Measurements from ENCODE around the gene HAUS1.
A peak's percentile ranks its signal among the peaks of the same experiment; 100 is the strongest.
"Not testable (repeated sequence)": the region's sequence is repeated elsewhere in the genome, so short reads cannot be mapped to it uniquely, and the experiment has no call there.

The HAUS1 gene

DNA sequence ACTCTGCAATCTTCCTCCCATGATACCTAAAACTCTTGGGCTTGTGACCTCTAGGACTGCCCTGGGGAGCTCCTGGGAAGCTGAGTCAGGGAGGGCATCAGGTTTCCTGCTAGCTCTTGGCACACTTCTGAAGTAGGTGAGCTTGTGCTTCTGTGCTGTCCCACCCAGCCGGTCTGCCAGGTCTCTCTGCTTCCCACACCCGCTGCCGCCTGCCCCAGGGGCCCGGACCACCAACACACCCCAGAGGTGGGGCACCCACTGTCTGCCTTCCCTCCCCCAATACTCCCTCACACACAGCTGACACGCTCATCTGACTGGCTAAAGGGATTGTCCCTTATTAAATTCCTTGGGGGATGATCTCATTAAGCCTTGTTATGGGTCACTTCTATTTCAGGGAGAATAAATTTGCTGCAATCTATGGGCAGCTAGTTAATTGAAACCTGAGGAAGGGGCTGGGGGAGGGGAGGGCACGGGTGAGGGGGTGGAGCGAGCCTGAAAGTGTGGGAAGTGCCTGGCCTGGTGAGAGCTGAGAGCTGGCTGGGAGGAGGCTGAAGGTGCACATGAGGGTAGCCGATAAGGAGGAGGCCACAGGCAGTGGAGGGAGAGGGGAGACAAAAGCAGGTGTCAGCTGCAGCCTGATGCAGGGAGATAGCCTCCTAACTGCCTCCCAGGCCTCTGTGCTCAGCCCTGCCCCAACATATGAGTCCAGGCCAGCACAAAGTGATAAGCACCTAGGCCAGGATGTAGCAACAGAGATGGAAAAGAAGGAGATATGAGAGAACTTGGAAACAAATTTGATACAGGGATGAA lies 48.8 kb downstream of the HAUS1 start:
- Histone ChIP-seq H3K9me3 (no peaks in the 10 kb centered on the region), H3K27me3 (ENCODE audit: low read depth) (no peaks in the 10 kb centered on the region), H3K36me3 (replicated peaks) (no peaks in the 10 kb centered on the region), H3K4me1 (no peaks in the 10 kb centered on the region), H3K4me3 (no peak overlapping the region)
- no peak for DNase-seq (ENCODE audit: low spot score in 2 of 2)
- in situ Hi-C loops (cut with MboI; ENCODE audit: low sequenced_read_pairs): no loop called here

GRCh38 chr18:46155641-46156051 lies 51.5 kb downstream of the HAUS1 start:
- in situ Hi-C loops (cut with MboI; ENCODE audit: low sequenced_read_pairs): no loop called here
- Histone ChIP-seq H3K9me3 (no peaks in the 10 kb centered on the region), H3K4me3 (no peak overlapping the region), H3K27me3 (ENCODE audit: low read depth) (no peaks in the 10 kb centered on the region), H3K4me1 (no peaks in the 10 kb centered on the region), H3K36me3 (replicated peaks) (no peaks in the 10 kb centered on the region)
- no peak for DNase-seq (ENCODE audit: low spot score in 2 of 2)

- in situ Hi-C loops (cut with MboI; ENCODE audit: low sequenced_read_pairs): no loop called here
- no peak for DNase-seq (ENCODE audit: low spot score in 2 of 2)
- H3K4me3 ChIP-seq: no peak overlapping the region
- no peaks in the 10 kb centered on the region for H3K36me3 ChIP-seq (replicated peaks)
- H3K27me3 ChIP-seq (ENCODE audit: low read depth): no peaks in the 10 kb centered on the region
- no peaks in the 10 kb centered on the region for H3K9me3 ChIP-seq
- no peaks in the 10 kb centered on the region for H3K4me1 ChIP-seq
These were observed 52.0 kb downstream of the HAUS1 start for GRCh38 chr18:46156124-46156745.

GRCh38 chr18:46156843-46157242 lies 52.7 kb downstream of the HAUS1 start:
- Histone ChIP-seq H3K27me3 (ENCODE audit: low read depth) (no peaks in the 10 kb centered on the region), H3K4me1 (no peaks in the 10 kb centered on the region), H3K4me3 (no peak overlapping the region), H3K36me3 (replicated peaks) (no peaks in the 10 kb centered on the region), H3K9me3 (no peaks in the 10 kb centered on the region)
- in situ Hi-C loops (cut with MboI; ENCODE audit: low sequenced_read_pairs): no loop called here
- DNase-seq (ENCODE audit: low spot score in 2 of 2): no peak

DNA sequence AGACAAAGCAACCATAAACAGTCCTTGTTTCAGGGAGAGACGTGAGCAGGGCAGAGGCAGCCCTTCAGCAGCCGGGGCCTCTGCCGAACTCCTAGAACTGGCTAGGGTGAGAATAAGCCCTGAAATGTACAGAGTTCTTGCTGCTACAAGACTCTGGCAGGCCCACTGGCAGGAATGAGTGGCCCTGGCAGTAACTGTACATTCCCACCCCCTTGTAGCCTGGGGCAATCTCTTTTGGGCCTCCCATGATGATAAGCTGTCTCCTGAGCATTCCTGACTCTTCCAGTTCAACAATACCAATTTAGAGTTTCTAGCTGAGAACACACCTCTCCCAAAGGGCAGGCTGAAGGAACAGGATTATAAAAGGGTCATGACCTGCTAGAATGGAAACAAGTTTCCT lies 54.3 kb downstream of the HAUS1 start:
- Histone ChIP-seq H3K4me3 (no peak overlapping the region), H3K9me3 (no peaks in the 10 kb centered on the region), H3K36me3 (replicated peaks) (no peaks in the 10 kb centered on the region), H3K4me1 (peaks cover 6% of the 10 kb centered on the region; the same call in 1 of the 2 replicates), H3K27me3 (ENCODE audit: low read depth) (no peaks in the 10 kb centered on the region)
- in situ Hi-C loops (cut with MboI; ENCODE audit: low sequenced_read_pairs): no loop called here
- peak in 1 of 2 experiments; percentile 39 for DNase-seq (ENCODE audit: low spot score in 2 of 2)

DNA sequence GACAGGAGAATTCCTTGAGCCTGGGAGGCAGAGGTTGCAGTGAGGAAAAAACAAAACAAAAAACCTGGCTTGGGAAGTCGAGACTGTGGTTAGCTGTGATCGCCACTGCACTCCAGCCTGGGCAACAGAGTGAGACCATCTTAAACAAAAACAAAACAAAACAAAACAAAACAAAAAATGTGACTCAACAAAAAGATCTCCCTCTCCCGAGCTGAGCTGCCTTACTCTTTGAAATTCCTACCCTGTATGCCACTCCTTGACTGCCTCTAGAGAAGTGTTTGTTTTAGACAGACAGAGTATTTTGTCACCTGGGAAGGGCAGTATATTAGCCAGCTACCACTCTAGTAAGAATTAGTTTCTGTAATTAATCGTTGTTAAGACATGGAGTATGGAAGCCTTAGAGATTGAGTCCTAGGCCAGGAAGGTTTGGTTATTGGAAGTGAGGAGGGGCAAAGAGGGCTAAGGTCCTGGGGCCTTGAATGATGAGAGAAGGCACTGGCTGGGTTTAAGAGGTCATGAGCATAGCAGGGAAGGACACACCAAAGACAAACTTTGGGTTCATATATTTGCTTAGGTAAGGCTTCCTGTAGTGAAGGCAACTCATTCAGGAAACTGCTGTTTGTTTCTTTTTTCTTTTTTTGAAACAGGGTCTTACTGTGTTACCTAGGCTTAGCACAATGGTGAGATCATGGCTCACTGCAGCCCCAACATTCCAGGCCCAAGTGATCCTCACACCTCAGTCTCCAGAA lies 56.0 kb downstream of the HAUS1 start:
- no peak for DNase-seq (ENCODE audit: low spot score in 2 of 2)
- in situ Hi-C loops (cut with MboI; ENCODE audit: low sequenced_read_pairs): no loop called here
- Histone ChIP-seq H3K9me3 (no peaks in the 10 kb centered on the region), H3K4me3 (no peak overlapping the region), H3K27me3 (ENCODE audit: low read depth) (no peaks in the 10 kb centered on the region), H3K4me1 (peaks cover 6% of the 10 kb centered on the region; the same call in 1 of the 2 replicates), H3K36me3 (replicated peaks) (no peaks in the 10 kb centered on the region)

- DNase-seq (ENCODE audit: low spot score in 2 of 2); H3K4me1 ChIP-seq; in situ Hi-C loops (cut with MboI; ENCODE audit: low sequenced_read_pairs); H3K27me3 ChIP-seq (ENCODE audit: low read depth); H3K36me3 ChIP-seq (replicated peaks); H3K9me3 ChIP-seq; H3K4me3 ChIP-seq: not testable (repeated sequence)
These were observed 56.7 kb downstream of the HAUS1 start for GRCh38 chr18:46160840-46161239.

- DNase-seq (ENCODE audit: low spot score in 2 of 2): no peak
- no peaks in the 10 kb centered on the region for H3K9me3 ChIP-seq
- H3K36me3 ChIP-seq (replicated peaks): no peaks in the 10 kb centered on the region
- peaks cover 6% of the 10 kb centered on the region; the same call in 1 of the 2 replicates for H3K4me1 ChIP-seq
- H3K27me3 ChIP-seq (ENCODE audit: low read depth): no peaks in the 10 kb centered on the region
- no peak overlapping the region for H3K4me3 ChIP-seq
- in situ Hi-C loops (cut with MboI; ENCODE audit: low sequenced_read_pairs): no loop called here
These were observed 57.7 kb downstream of the HAUS1 start for GRCh38 chr18:46161703-46162396.

GRCh38 chr18:46163091-46163490 lies 58.9 kb downstream of the HAUS1 start:
- no peaks in the 10 kb centered on the region for H3K36me3 ChIP-seq (replicated peaks)
- H3K27me3 ChIP-seq (ENCODE audit: low read depth): no peaks in the 10 kb centered on the region
- in situ Hi-C loops (cut with MboI; ENCODE audit: low sequenced_read_pairs): no loop called here
- no peak for DNase-seq (ENCODE audit: low spot score in 2 of 2)
- no peak overlapping the region for H3K4me3 ChIP-seq
- H3K4me1 ChIP-seq: peaks cover 6% of the 10 kb centered on the region; the same call in 1 of the 2 replicates
- no peaks in the 10 kb centered on the region for H3K9me3 ChIP-seq

- H3K36me3 ChIP-seq (replicated peaks): no peaks in the 10 kb centered on the region
- in situ Hi-C loops (cut with MboI; ENCODE audit: low sequenced_read_pairs): no loop called here
- DNase-seq (ENCODE audit: low spot score in 2 of 2): no peak
- no peaks in the 10 kb centered on the region for H3K9me3 ChIP-seq
- peaks cover 6% of the 10 kb centered on the region; the same call in 1 of the 2 replicates for H3K4me1 ChIP-seq
- H3K27me3 ChIP-seq (ENCODE audit: low read depth): no peaks in the 10 kb centered on the region
- H3K4me3 ChIP-seq: no peak overlapping the region
These were observed 59.8 kb downstream of the HAUS1 start for GRCh38 chr18:46163941-46164499.

DNA sequence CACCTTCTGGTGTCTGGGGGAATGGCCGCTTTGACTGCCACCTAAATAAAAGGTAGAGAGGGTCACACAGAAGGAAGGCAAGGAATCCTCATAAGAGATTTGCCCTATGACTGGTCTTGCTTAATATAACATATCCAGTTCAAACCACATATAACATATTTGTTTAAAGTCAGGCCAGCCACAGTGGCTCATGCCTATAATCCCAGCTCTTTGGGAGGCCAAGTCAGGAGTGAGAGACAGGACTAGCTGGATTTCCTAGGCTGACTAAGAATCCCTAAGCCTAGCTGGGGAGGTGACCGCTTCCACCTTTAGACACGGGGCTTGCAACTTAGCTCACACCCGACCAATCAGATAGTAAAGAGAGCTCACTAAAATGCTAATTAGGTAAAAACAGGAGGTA lies 60.3 kb downstream of the HAUS1 start:
- H3K9me3 ChIP-seq; H3K4me1 ChIP-seq; H3K27me3 ChIP-seq (ENCODE audit: low read depth); H3K36me3 ChIP-seq (replicated peaks); H3K4me3 ChIP-seq; DNase-seq (ENCODE audit: low spot score in 2 of 2); in situ Hi-C loops (cut with MboI; ENCODE audit: low sequenced_read_pairs): not testable (repeated sequence)

DNA sequence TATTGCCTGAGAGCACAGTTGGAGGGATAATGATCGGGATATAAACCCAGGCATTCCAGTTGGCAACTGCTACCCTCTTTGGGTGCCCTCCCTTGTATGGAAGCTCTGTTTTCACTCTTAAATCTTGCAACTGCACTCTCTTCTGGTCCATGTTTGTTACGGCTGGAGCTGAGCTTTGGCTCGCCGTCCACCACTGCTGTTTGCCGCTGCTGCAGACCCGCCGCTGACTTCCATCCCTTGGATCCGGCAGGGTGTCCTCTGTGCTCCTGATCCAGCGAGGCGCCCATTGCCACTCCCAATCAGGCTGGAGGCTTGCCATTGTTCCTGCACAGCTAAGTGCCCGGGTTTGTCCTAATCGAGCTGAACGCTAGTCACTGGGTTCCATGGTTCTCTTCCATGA lies 60.7 kb downstream of the HAUS1 start:
- H3K36me3 ChIP-seq (replicated peaks): no peaks in the 10 kb centered on the region
- in situ Hi-C loops (cut with MboI; ENCODE audit: low sequenced_read_pairs): no loop called here

GRCh38 chr18:46166261-46166970 lies 62.2 kb downstream of the HAUS1 start:
- Histone ChIP-seq H3K4me1 (peaks cover 6% of the 10 kb centered on the region; the same call in 1 of the 2 replicates), H3K4me3 (no peak overlapping the region), H3K27me3 (ENCODE audit: low read depth) (no peaks in the 10 kb centered on the region), H3K36me3 (replicated peaks) (no peaks in the 10 kb centered on the region), H3K9me3 (no peaks in the 10 kb centered on the region)
- in situ Hi-C loops (cut with MboI; ENCODE audit: low sequenced_read_pairs): no loop called here
- DNase-seq (ENCODE audit: low spot score in 2 of 2): no peak

More for the DNA sequence above, 60.7 kb downstream of the HAUS1 start:
- no peak for DNase-seq (ENCODE audit: low spot score in 2 of 2)
- Histone ChIP-seq H3K27me3 (ENCODE audit: low read depth) (no peaks in the 10 kb centered on the region), H3K9me3 (no peaks in the 10 kb centered on the region), H3K4me1 (peaks cover 6% of the 10 kb centered on the region; the same call in 1 of the 2 replicates), H3K4me3 (no peak overlapping the region)

Measured in HAP-1 (cell line).